Stimulated activated CD8-positive, alpha-beta memory T cell treated with anti-CD3 and anti-CD28 coated beads, Interleukin-7, amount 100 ng/mL, for 4 hours (primary cell): Measurements from ENCODE around the gene PLXDC1.

ENCODE experiments used
- DNase-seq, 2 donors: peaks; one replicate each; pipeline ENCODE4 v3.0.0-alpha.2; 2020; ENCODE audit warnings: low read depth in 2 of 2

PLXDC1 gene

DNA sequence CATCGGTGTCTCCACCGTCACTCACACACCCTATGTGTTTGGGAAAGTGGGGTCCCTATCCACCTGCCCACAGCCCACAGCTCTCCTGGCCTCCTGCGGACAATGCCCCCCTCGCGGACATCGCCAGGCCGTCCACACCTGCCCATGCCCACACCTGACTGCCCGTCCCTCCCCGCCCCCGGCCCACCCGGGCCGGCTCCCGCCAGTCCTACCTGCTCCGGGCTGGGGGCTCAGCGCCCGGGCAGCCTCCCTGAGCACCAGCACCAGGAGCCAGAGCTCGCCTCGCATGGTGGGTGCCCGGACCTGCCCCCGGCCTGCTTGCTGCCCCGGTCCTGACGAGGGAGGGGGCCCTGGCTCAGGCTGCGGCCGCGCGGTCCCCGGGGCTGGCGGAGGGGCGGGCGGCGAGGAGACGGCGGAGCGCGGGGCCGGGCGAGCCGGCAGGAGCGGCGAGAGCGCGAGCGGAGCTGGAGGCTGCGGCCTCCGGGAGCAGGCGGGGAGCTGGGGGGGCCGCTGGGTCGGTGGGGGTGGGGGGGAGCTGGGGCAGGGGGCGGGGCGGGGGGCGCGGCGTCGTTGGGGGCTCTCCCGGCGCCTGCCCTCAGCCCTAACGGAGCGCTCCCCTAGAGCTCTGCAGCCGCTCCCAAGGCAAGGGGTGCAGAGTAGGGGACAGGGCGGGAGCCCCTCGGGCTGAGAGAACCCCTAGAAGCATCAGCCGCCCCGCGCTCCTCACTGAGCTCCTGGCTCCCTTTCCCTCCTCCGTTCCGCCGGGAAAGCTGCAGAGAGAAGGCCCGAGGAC lies at the start of gene PLXDC1:
Gene PLXDC1 (minus strand): TSS at position 488 of the 793 bp plus-strand sequence. CDS start 200 bp downstream, at position 288.
- no peak for DNase-seq

DNA sequence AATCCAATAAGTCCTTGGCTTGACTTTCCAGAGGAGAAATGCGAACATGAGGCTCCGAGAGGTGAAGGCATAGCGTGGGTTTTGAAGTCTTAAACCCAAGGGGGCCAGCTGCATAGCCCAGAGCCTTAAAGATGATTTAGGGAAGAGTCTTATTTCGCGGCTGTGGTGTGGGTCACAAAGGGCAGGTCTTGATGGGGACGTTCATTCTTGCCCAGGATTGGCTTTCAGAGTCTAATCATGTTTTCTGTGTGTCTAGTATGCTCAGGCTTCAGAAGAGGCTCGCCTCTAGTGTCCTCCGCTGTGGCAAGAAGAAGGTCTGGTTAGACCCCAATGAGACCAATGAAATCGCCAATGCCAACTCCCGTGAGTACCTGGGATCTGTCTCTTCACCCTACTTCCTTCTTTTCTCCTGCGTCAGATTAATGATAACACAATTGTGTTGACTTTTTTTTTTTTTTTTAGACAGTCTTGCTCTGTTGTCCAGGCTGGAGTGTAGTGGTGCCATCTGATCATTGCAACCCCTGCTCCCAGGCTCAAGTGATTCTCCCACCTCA lies 49.6 kb upstream of the PLXDC1 start:
- DNase-seq, result no peak

DNA sequence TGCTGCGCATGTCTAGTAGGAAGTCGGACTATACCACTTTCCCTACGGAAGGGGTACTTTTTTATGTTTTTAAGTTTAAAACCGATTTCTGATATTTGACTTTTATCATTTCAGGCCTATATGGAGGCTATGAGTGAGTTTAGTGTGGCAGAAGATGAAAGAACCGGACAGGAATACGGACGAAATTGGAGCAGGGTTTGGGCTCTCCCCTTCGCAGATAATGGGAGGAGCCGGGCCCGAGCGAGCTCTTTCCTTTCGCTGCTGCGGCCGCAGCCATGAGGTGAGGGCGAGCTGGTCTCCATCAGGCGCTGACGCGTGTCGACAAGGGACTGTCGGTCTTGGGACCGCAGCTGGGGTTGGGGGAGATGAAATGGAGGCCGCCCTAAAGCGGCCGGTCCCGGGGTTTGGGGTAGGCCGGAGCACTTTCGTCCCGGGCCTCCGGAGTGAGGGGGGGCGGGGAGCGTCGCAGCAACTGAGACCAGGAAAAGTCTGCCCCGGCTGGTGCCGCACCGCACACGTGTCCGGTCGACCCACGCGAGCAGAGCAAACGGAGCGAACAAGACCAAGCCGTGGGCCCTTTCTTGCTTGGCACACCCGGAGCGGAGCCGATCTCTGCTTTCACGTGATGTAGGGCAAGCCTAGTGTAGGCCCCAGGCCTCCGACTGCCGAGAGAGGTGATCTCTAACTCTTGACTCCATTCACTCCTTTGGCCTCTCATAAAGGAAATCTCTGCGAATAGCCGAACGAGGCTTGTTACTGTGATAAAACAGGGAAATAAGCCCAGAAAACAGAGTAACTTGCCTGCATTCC lies 48.8 kb upstream of the PLXDC1 start, which contains the start of gene RPL19:
Gene RPL19 (plus strand): TSS at position 214 of the 810 bp plus-strand sequence. CDS start 62 bp downstream, at position 276.
- peak; percentile 70 to 74 for DNase-seq

DNA sequence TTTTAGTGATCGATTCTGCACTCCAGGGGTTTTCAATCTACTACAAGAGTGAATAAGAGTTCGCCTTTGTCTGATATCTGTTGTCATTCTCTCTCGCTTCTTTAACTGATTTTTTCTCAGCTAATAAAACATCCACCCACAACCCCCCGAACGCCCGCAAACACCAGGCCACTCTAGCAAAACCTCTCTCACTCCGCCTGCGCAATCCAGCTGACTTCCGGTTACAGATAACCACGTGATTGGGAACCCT lies 48.3 kb upstream of the PLXDC1 start:
- peak; percentile 84 to 92 for DNase-seq

DNA sequence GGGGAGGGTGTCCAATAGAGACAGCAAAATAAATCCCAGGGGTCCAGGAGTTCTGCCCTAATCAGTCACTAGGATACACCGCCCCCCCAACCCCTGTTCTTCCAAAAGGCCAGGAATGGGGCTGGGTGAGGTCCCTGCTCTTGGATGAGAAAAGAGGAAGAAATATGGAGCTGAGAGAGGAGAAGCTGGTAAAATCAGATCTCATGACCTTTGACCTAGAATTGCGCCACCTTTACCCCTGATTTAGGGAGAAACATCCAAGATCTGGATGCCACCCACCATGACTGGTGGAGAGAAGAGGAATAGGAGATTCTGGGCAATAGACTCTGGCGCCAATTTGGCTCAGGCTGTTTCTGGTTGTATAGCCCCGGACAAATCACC lies 46.7 kb upstream of the PLXDC1 start:
- DNase-seq, result no peak

DNA sequence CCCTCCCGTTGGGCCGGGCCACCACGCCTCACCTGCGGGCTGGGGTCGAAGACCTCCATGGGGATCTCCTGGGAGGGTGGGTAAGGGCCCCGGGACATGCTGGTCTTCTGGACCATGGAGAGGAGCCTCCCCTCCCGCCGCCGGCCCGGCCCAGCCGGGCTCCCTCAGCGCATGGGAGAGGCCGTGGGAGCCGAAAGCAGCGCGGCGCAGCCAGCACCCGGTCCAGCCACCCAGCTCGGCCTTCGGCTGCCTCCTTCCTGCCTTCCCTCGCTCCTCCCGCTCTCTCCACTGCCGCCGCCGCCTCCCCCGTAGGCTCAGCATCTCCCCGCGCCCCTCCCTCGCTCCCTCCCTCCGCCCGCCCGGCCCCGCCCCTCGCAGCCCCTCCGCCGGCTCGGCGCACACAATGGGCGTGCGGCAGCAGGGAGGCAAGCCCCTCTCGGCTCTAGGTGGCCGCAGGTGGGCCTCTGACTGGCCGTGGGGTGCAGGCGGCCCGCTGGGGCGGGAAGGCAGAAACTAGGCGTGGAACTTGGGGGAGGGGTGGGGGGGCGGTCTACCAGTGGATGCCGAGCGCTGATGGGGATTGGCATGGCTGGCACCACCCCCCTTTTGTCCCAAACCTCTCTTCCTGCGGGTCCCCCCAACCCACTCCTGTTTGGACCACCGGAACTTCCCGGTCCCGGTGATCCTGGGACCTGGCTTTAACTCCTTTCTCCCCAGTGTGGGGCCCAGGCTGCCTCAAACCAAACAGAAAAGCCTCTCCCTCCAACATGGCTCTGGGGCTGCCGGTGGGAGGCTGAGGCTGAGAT lies 46.1 kb upstream of the PLXDC1 start, which contains the start of gene CACNB1:
Gene CACNB1 (minus strand): TSS at position 290 of the 806 bp plus-strand sequence. CDS start 174 bp downstream, at position 116.
- peak; percentile 31 to 62 for DNase-seq

DNA sequence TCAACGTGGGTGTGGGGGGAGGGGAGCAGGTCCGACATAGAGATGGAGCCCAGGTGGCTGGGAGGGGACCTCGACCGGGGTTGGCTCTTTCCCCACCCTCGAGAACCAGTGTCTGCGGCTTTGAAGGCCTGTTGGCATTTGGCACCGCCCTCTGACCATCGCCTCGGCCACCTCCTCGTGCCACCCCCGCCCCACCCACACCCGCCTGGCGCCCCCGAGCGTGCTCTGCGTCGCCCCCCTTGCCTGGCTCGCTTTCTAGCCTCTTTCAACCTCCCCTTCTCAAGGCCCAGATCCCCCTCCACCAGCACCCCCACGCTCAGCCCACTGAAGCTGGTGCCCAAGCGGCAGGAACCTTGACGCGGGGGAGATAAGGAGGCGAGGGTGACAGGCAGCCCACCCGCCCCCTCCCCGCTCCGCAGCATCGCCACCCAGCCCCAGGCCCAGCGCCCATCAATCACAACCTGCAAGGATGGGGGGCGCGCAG lies 45.4 kb upstream of the PLXDC1 start:
- DNase-seq, result peak in 1 of 2 donors; percentile 32

DNA sequence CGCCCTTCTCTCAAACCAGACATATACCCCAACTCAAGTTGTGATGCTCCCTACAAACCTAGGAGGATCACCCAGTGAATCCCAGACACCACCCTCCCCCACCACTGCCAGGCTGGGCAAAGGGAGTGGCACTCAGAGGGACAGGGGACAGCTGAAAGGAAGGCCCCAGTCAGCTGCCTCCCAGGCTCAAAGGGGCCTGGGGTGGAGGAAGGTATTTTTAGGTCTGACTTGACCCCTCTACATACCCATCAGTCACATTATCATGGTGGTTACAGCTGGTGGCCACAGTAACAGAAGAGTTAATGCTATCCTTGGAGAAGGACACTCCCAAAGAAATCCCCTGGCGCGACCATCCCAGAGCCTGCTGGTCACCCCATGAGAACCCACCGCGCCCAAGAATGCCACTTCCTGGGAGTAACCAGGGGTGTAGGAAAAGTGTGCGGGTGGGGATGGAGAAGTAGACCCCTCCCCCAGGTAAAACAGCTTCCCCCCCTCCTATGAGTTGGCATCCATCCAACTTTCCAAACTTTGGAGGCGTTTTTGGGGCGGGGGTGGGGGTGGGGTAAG lies 44.9 kb upstream of the PLXDC1 start:
- DNase-seq, result no peak

DNA sequence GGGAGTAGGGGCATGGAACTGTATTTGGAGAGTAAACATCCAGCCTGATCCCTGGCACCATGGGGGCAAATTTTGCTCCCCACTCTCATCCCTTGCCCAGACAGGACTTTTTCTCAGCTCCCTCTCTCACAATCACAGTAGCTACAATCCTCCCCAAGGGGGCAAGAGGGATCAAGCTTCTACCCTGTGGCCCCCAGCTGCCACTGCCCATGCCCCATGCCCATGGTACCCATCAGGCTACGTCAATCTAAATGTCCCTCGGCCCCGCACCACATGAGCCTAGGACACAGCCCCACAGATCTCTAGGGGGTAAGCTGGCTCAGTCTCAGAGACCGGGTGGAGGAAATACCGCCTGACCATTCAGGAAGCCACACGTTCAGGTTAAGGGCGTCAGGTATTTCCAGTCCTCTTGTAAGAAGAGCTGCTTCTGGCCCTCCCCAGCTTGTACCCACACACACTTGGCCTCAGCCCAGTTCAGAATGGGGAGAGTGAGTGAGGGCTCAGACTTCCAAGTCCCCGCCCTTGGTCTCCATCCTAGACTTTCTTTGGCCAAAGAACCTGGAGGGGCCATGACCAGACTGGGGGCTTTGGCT lies 44.2 kb upstream of the PLXDC1 start:
- no peak for DNase-seq

DNA sequence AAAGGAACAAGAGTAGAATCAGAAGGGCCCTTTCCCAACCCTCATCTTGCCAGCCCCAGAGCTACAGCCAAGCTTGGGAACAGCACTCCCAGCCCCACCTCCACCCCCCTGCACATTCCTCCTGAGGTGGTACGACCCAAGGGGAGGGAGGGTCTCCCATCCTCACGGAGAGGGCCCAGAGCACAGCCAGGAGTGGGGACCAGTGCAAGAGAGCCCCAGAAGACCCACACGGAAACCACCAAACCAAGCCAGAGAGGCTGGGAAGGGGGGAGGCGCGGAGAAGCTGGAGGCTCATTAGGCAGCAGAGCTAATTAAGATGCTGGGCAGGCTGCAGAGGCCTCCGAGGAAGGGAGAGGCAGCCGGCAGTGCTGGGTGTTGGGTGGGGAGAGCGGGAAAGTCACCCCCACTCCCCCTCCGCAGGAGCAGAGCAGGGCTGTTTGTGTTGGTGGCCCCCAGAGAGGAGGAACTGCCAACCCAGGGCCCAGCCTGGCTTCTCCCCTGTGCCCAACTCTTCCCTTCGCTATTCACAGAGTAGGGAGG lies 43.6 kb upstream of the PLXDC1 start:
- no peak for DNase-seq

DNA sequence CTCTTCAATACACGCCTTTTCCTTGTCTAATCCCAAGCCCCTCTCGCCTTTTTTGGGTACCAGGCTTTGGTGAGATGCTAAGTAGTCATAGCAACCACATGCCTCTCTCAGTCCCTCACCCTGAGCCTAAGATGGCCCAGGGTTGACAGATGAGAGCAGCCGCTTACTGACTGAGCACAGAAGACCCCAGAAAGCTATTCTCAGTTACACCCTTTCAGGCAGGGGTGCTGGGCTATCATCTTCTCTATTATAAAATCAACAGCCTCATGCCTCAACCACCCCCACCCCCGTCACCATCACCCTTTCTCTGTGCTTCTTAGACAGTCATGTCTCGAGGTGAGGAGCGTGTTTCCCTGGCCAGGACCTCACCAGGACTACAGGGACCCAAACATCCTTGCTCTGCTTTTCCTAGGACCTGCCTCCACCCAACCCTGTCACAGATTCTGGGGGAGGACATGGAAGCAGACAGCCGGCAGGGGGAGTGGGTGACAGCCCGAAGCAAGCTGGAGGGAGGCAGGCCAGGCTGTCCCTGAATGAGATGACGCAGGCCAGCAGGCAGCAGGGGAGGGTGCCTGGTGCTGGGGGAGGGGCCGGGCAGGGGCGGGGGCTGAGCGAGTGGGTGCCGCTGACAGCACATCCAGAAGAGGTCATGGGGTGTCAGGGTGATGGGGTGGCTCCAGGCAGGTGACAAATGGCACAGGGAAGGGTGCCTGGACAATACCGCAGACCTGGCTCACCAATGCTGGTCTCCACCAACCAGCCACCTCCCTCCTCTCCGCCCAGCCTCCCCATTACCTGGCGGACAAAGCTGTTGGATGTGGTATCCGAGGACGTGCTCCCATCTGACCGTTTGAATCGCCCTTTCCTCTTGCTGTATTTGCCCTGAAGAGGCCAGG lies 42.9 kb upstream of the PLXDC1 start:
- DNase-seq, result no peak

DNA sequence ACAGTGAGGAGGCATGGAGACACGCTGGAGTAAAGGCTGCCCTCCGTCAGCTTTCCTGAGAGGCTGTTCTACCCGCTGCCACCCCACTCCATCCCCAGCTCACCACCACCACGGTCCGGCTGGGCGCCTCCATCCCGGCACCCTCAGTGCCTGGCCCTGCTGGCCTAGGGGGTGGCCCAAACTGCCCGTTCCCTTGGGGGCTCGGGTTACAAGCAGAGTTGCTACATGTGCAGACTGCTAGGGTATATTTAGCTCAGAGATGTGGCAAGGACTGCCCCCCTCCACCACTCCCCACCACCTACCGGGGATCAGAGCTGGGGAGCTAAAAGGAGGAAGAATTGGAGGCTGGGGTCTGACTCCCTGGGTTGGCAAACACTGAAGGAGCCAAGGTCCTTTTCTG lies 41.9 kb upstream of the PLXDC1 start:
- DNase-seq, result no peak

DNA sequence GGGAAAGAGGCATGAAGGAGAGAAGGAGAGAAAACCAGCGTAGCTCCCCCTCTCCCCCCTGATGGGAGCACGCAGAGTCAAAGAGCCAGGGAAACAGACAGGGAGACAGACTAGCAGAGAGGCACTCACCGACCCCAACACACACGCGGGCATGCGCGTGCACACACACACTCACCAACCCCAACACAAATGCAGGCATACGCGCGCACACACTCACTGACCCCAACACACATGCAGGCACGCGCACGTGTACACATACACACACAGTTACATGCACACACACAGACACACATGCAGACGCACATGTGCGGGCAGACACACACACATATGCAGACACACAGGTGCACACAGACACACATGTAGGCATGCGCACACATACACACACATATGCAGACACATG lies 41.5 kb upstream of the PLXDC1 start:
- DNase-seq, result no peak

DNA sequence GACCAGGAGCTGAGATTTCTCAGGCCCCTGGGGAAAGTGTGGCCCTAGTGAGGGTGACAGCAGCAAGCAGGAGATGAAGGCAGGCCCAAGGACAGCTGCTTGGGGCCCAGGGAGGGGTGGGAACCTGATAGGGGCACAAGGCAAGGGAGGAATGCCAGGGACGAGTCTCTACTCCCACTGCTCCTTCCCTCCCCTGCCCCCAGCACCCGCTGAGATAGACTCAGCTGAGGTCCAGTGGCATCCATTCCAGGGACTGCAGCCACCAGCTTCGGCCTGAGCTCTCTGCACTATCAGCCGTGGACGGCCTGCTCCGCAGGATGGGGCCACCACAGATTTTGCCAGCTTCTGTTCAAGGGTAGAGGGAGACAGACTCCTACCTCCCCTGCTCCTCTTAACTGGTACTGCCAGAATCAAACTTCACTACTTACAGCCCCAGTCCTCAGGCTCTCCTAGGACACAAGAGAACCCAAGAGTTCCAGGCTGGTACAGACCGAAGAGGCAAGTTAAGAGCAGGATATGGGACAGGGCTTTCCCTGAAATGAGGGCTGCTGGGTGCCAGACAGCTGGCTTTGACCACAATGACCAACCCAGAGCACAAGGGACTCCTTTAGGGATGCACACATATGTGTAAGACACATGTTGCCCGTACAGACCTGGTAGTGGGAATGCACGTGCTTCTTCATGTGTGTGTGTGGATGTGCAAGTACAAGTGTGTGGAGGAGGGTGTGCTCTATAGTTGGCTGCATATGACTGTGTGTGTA lies 40.5 kb upstream of the PLXDC1 start:
- no peak for DNase-seq

DNA sequence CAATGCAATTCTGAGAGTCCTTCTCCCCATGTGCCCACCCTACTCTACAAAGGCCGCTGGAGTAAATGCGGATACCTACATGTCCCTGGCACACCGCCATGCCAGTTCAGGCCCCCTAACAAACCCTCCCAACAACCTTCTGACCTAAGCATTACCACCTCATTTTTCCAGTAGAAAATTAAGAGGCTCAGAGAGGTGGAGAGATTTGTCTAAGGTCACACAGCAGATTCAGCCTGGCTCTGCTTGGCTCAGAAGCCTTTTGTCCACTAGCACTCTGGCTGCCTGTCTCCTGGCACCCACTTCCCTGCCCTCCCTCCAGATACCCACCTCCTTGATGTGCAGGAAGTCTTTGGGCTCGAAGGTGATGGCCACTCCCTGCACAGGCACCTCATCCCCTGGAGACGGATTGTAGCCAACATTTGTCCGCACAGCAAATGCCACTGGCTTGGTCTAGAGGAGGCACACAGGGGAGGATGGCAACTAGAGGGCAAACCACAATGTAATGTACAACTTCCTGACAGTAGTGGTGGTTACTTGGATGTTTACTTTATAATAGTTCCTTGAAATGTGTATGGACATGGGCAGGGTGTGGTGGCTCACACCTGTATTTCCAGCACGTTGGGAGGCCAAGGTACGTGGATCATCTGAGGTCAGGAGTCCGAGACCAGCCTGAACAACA lies 35.9 kb upstream of the PLXDC1 start:
- no peak for DNase-seq

DNA sequence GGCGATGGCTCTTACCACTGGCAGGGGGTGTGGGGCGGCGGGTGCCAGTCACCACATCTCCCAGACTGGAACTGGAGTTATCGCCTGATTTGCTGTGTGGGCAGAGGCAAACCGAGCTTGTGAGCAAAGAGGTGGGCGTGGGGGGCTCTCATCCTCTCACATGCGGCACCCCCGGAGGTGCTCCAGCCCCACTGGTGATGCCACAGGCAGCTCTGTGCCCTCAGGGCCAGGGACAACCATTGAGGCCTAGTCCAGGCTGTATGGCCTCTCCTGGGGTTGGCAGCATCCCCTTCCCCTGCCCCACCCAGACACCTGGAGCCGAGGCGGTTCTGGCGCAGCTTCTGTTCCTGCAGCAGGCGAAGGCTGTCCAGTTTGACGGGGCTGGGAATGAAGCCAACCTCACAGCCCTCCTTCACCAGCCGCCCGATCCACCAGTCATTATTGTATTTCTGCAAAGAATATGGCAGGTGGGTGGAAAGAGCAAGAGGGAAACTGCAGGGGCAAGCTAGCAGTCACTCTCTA lies 35.1 kb upstream of the PLXDC1 start:
- DNase-seq, result no peak

DNA sequence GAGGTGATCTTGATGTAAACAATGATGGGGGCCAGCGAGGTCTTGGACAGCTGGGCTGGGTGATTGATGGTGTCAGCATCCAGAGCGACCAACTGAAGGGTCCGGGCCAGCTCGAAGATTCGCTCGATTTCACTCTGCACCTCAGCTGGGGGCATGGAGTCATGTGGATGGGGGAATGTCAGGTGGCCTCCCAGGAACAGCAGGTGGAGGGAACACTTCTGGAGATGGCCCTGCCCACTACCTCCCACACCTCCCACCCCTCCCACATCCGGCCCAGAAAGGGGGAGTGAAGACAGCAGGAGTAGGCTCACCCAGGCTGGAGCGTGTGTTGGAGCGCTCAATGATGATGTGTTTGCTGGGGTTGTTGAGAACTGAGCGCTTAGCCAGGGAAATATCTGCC lies 32.3 kb upstream of the PLXDC1 start:
- DNase-seq, result no peak

DNA sequence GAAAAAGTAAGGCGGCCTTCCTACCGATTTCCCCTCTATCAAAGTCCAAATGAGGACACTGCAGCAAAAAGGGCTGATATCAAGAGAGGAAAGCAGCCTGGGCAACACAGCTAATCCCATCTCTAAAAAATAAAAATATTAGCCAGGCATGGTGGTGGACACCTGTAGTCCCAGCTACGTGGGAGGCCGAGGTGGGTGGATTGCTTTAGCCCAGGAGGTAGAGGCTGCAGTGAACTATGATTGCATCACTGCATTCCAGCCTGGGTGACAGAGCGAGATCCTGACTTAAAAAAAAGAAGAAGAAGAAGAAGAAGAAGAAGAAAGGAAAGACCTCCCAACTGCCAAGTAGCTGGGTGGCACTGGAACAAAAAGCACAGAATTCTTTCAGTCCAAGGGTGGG lies 31.6 kb upstream of the PLXDC1 start:
- DNase-seq, result no peak
